ENCODE data around the gene TOP3A. TPM values are rescaled to one million over a fixed set of nuclear protein-coding genes. Genes with fewer than 3 reads are reported as not detected.

The TOP3A gene
- total RNA-seq, 2 experiments from 2014 or later: 21.5 to 24.8 TPM

- Mint-ChIP-seq H3K36me3 (ENCODE audit: low read depth) (peaks cover 75% of the 10 kb centered on the region), H3K27me3 (no peaks in the 10 kb centered on the region), H3K9me3 (no peaks in the 10 kb centered on the region), H3K27ac (no peak overlapping the region), H3K4me3 (no peak overlapping the region), H3K4me1 (ENCODE audit: low read depth) (peaks cover 19% of the 10 kb centered on the region)
- no peak for ATAC-seq (ENCODE audit: poor library complexity)
- ChIA-PET POLR2A (no interaction called here), CTCF (no interaction called here)
- Histone ChIP-seq H3K27me3 (ENCODE audit: control insufficient read depth in 1 of 2, insufficient read depth in 2 of 2, low read length in 2 of 2) (no peaks in the 10 kb centered on the region), H3K4me3 (ENCODE audit: low read length) (no peak overlapping the region), H3K27ac (ENCODE audit: low read depth in 1 of 2, low read length in 2 of 2) (no peak overlapping the region), H3K9me3 (ENCODE audit: control insufficient read depth in 1 of 2, insufficient read depth in 1 of 2, low read length in 2 of 2) (no peaks in the 10 kb centered on the region), H3K4me1 (ENCODE audit: insufficient read depth, low read length) (peaks cover 17% of the 10 kb centered on the region), H3K36me3 (ENCODE audit: insufficient read depth, low read length) (peaks cover 89% of the 10 kb centered on the region)
- no peak for TF ChIP-seq CTCF (IDR thresholded peaks at IDR 0.05)
- intact Hi-C loops (cut with DNase I, micrococcal nuclease): no loop called here
- DNase-seq: no peak
Observed at GRCh38 chr17:18252160-18252559, 62.6 kb downstream of the TOP3A start.

- DNase-seq: no peak
Observed at GRCh38 chr17:18251204-18251603, 63.6 kb downstream of the TOP3A start.

GRCh38 chr17:18250708-18251107 lies 64.1 kb downstream of the TOP3A start:
- intact Hi-C loops (cut with DNase I, micrococcal nuclease): no loop called here
- ChIA-PET POLR2A (no interaction called here), CTCF (no interaction called here)
- Histone ChIP-seq H3K4me3 (ENCODE audit: low read length) (no peak overlapping the region), H3K27me3 (ENCODE audit: control insufficient read depth in 1 of 2, insufficient read depth in 2 of 2, low read length in 2 of 2) (no peaks in the 10 kb centered on the region), H3K27ac (ENCODE audit: low read depth in 1 of 2, low read length in 2 of 2) (no peak overlapping the region), H3K4me1 (ENCODE audit: insufficient read depth, low read length) (peaks cover 3% of the 10 kb centered on the region), H3K9me3 (ENCODE audit: control insufficient read depth in 1 of 2, insufficient read depth in 1 of 2, low read length in 2 of 2) (no peaks in the 10 kb centered on the region), H3K36me3 (ENCODE audit: insufficient read depth, low read length) (peaks cover 93% of the 10 kb centered on the region)
- DNase-seq: no peak
- peaks cover 76% of the 10 kb centered on the region for H3K36me3 Mint-ChIP-seq (ENCODE audit: low read depth)
- TF ChIP-seq CTCF (IDR thresholded peaks at IDR 0.05): no peak
- ATAC-seq (ENCODE audit: poor library complexity): no peak
- H3K27ac Mint-ChIP-seq: peak overlapping the region; percentile 30
- H3K27me3 Mint-ChIP-seq: no peaks in the 10 kb centered on the region
- H3K4me1 Mint-ChIP-seq (ENCODE audit: low read depth): peaks cover 5% of the 10 kb centered on the region
- no peaks in the 10 kb centered on the region for H3K9me3 Mint-ChIP-seq
- no peak overlapping the region for H3K4me3 Mint-ChIP-seq

More at GRCh38 chr17:18251204-18251603, 63.6 kb downstream of the TOP3A start:
- Mint-ChIP-seq H3K4me1 (ENCODE audit: low read depth) (peaks cover 9% of the 10 kb centered on the region), H3K9me3 (no peaks in the 10 kb centered on the region), H3K27me3 (no peaks in the 10 kb centered on the region), H3K36me3 (ENCODE audit: low read depth) (peaks cover 80% of the 10 kb centered on the region), H3K4me3 (no peak overlapping the region), H3K27ac (no peak overlapping the region)
- TF ChIP-seq CTCF (IDR thresholded peaks at IDR 0.05): no peak
- H3K4me1 ChIP-seq (ENCODE audit: insufficient read depth, low read length): peaks cover 8% of the 10 kb centered on the region
- H3K36me3 ChIP-seq (ENCODE audit: insufficient read depth, low read length): peaks cover 93% of the 10 kb centered on the region
- intact Hi-C loops (cut with DNase I, micrococcal nuclease): no loop called here
- no peak for ATAC-seq (ENCODE audit: poor library complexity)
- no peak overlapping the region for H3K4me3 ChIP-seq (ENCODE audit: low read length)
- POLR2A ChIA-PET: no interaction called here
- CTCF ChIA-PET: no interaction called here
- H3K27ac ChIP-seq (ENCODE audit: low read depth in 1 of 2, low read length in 2 of 2): no peak overlapping the region
- no peaks in the 10 kb centered on the region for H3K9me3 ChIP-seq (ENCODE audit: control insufficient read depth in 1 of 2, insufficient read depth in 1 of 2, low read length in 2 of 2)
- no peaks in the 10 kb centered on the region for H3K27me3 ChIP-seq (ENCODE audit: control insufficient read depth in 1 of 2, insufficient read depth in 2 of 2, low read length in 2 of 2)
